ENCODE measurements around the gene TRAPPC14. TPM values are rescaled to one million over a fixed set of nuclear protein-coding genes. Genes with fewer than 3 reads are reported as not detected.

Gene TRAPPC14
- total and polyA plus RNA-seq, 2 of the 13 experiments (the other 11 are each of a cell fraction or from before 2014, with no cell fraction given): 4.7 to 9.6 TPM

GRCh38 chr7:100119072-100119969 lies 39.2 kb downstream of the TRAPPC14 start, which contains the start of the genes CNPY4 and TAF6 (continued):
- TF ChIP-seq ZNF503 (CRISPR knock-in tag; IDR thresholded peaks at IDR 0.05) (peak; percentile 73; the same call in 1 of the 2 replicates), PPARG (CRISPR knock-in tag; conservative IDR thresholded peaks at IDR 0.05) (no peak), SMARCC2 (IDR thresholded peaks at IDR 0.05) (no peak), FUBP1 (CRISPR knock-in tag; IDR thresholded peaks at IDR 0.05; ENCODE audit: borderline replicate concordance) (no peak), KDM6A (CRISPR knock-in tag; IDR thresholded peaks at IDR 0.05; ENCODE audit: low read depth) (no peak), ZNF639 (CRISPR knock-in tag; conservative IDR thresholded peaks at IDR 0.05) (0 out of 2 replicates have a peak, but pooled peaks have one; percentile 12), CENPX (CRISPR knock-in tag; IDR thresholded peaks at IDR 0.05) (no peak), SRSF4 (IDR thresholded peaks at IDR 0.05; ENCODE audit: low read depth, low read length, poor library complexity, severe bottlenecking) (no peak), SOX6 (IDR thresholded peaks at IDR 0.05) (no peak), SOX6 (CRISPR knock-in tag; IDR thresholded peaks at IDR 0.05) (no peak), RBM22 (optimal IDR thresholded peaks at IDR 0.05; ENCODE audit: low read length) (peak; percentile 74), ZNF207 (IDR thresholded peaks at IDR 0.05; ENCODE audit: borderline replicate concordance) (no peak), EHMT2 (IDR thresholded peaks at IDR 0.05; ENCODE audit: borderline replicate concordance, low read depth, low read length) (no peak), ETS1 (CRISPR knock-in tag; IDR thresholded peaks at IDR 0.05) (no peak), FOXA1 (IDR thresholded peaks at IDR 0.05) (no peak), FOXA1 (CRISPR knock-in tag; IDR thresholded peaks at IDR 0.05) (no peak), JARID2 (CRISPR knock-in tag; IDR thresholded peaks at IDR 0.05; ENCODE audit: insufficient replicate concordance) (no peak), MTF1 (CRISPR knock-in tag; IDR thresholded peaks at IDR 0.05) (peak; percentile 78; the same call in 1 of the 2 replicates), YEATS4 (CRISPR knock-in tag; IDR thresholded peaks at IDR 0.05; ENCODE audit: borderline replicate concordance) (peak; percentile 83), TEAD3 (CRISPR knock-in tag; optimal IDR thresholded peaks at IDR 0.05; ENCODE audit: borderline replicate concordance) (peak; percentile 51), HIVEP1 (CRISPR knock-in tag; IDR thresholded peaks at IDR 0.05) (peak; percentile 25; the same call in 1 of the 2 replicates), RELA (CRISPR knock-in tag; IDR thresholded peaks at IDR 0.05) (no peak), ZNF784 (CRISPR knock-in tag; IDR thresholded peaks at IDR 0.05; ENCODE audit: borderline replicate concordance) (0 out of 2 replicates have a peak, but pooled peaks have one; percentile 56)

Measured in HepG2 (cell line).